SK-N-SH (cell line): Measurements from ENCODE around the gene EPHX1.

ENCODE experiments used
- EZH2phosphoT487 ChIP-seq: fragments of 200-600 bp; sonication (generic); IDR thresholded peaks from 2 replicates; pipeline ENCODE4 v1.6.1; 2017; ENCODE audit warnings: low read depth, mixed run types, mild to moderate bottlenecking, antibody characterized with exemption, moderate library complexity, borderline replicate concordance
- RAD21 ChIP-seq: IDR thresholded peaks from 2 replicates; pipeline ENCODE4 v1.6.1; 2012; ENCODE audit warnings: mild to moderate bottlenecking, low read length
- RCOR1 ChIP-seq: fragments of 150-350 bp; IDR thresholded peaks from 2 replicates; pipeline ENCODE4 v1.6.1; 2017; ENCODE audit warnings: antibody characterized with exemption, low read length
- RFX5 ChIP-seq: IDR thresholded peaks from 2 replicates; pipeline ENCODE4 v1.6.1; 2012; ENCODE audit warnings: mild to moderate bottlenecking, improper control_type of control experiment, low read length
- RXRA ChIP-seq: IDR thresholded peaks from 2 replicates; pipeline ENCODE4 v1.4.0; 2012; ENCODE audit warnings: low read depth, mild to moderate bottlenecking, borderline replicate concordance
- TAF1 ChIP-seq: IDR thresholded peaks from 2 replicates; pipeline ENCODE4 v1.6.1; 2012; ENCODE audit warnings: low read depth, mild to moderate bottlenecking, low read length, moderate library complexity, borderline replicate concordance
- YY1 ChIP-seq: IDR thresholded peaks from 2 replicates; pipeline ENCODE4 v1.4.0; 2012; ENCODE audit warnings: low read depth, mild to moderate bottlenecking
- TF ChIP-seq, protein P1 (sequence below): fragments of 200-600 bp; sonication (generic); IDR thresholded peaks from 2 replicates; pipeline ENCODE4 v1.6.1; 2017; ENCODE audit warnings: antibody characterized with exemption, mild to moderate bottlenecking, moderate library complexity
- TF ChIP-seq, protein P2 (sequence below): IDR thresholded peaks from 2 replicates; pipeline ENCODE4 v1.4.0; 2012; ENCODE audit warnings: low read depth

DNA sequence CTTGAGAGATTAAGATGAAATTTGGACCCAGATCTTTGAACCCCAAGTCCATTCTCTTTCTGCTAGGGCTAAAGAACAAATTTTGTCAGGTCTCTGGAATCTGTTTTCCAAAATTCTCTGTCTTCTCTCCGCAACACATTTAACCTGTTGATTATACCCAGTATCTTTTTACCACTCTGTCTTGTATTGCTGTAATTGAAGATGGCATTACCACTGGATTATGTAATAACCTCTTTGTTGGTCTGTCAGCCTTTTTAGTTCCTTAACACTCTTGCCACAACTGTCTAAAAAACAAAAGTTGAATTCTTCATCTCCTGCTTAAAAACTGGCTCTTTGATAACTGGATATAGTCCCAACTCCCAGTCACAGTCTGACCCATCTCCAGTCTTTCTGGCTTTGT lies 29.3 kb upstream of the EPHX1 start:
- TF ChIP-seq, protein P1, sequence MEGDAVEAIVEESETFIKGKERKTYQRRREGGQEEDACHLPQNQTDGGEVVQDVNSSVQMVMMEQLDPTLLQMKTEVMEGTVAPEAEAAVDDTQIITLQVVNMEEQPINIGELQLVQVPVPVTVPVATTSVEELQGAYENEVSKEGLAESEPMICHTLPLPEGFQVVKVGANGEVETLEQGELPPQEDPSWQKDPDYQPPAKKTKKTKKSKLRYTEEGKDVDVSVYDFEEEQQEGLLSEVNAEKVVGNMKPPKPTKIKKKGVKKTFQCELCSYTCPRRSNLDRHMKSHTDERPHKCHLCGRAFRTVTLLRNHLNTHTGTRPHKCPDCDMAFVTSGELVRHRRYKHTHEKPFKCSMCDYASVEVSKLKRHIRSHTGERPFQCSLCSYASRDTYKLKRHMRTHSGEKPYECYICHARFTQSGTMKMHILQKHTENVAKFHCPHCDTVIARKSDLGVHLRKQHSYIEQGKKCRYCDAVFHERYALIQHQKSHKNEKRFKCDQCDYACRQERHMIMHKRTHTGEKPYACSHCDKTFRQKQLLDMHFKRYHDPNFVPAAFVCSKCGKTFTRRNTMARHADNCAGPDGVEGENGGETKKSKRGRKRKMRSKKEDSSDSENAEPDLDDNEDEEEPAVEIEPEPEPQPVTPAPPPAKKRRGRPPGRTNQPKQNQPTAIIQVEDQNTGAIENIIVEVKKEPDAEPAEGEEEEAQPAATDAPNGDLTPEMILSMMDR, result no peak
- TF ChIP-seq RAD21 (no peak), RXRA (no peak), RFX5 (no peak), YY1 (no peak), TAF1 (no peak), RCOR1 (no peak), EZH2phosphoT487 (no peak)
- TF ChIP-seq, protein P2, sequence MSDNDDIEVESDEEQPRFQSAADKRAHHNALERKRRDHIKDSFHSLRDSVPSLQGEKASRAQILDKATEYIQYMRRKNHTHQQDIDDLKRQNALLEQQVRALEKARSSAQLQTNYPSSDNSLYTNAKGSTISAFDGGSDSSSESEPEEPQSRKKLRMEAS, result no peak
